VCaP (cell line): ENCODE data around the gene BTBD9.
A peak's percentile ranks its signal among the peaks of the same experiment; 100 is the strongest.

Experiments used
- H3K27ac ChIP-seq: fragments of 450-650 bp; 2 replicates; pipeline ENCODE4 v1.5.1; 2017
- CTCF ChIP-seq: fragments of 450-650 bp; conservative IDR thresholded peaks from 2 replicates; pipeline ENCODE4 v1.5.1; 2017; ENCODE audit warnings: mild to moderate bottlenecking, moderate library complexity

Gene BTBD9

GRCh38 chr6:38150021-38150420 is 489.7 kb downstream of the BTBD9 start:
- TF ChIP-seq CTCF: no peak
- peak overlapping the region; percentile 50 for H3K27ac ChIP-seq

DNA sequence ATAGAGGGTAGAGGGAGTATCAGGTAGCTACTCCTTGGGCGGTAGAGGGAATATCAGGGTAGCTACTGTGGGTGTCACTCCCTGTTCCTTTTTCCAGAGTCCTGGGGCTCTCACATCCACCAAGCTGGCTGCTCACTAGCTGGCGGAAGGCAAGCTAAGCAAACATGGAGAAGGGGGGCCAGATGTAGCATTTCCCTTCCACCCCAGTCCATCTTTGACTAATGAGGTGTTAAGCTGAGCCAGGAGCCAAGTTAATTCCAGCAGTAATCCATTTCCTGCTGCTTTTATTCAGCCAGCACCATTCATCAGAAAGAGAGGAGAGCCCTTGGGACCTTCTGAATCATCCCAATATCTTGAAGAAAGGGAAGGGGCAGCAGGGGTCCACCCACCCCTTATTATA is 490.2 kb downstream of the BTBD9 start:
- no peak for TF ChIP-seq CTCF
- peak overlapping the region; percentile 50 for H3K27ac ChIP-seq

GRCh38 chr6:38148606-38149005 is 491.1 kb downstream of the BTBD9 start:
- TF ChIP-seq CTCF: no peak

DNA sequence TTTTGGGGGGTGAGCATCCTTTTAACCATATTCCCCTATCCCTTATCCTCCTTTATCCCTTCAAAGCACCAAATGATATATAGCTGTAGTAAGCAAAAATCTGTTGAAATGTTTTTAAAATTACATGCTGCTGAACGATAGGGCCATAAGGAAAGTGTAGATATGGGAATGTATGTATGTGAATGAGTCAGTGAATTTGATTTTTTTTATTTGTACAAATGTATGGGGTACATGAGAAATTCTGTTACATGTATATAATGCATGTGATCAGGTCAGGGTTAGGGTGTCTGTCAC is 493.0 kb downstream of the BTBD9 start:
- H3K27ac ChIP-seq: no peak overlapping the region; the same call in 1 of the 2 replicates
- no peak for TF ChIP-seq CTCF

More at GRCh38 chr6:38148606-38149005, 491.1 kb downstream of the BTBD9 start:
- no peak overlapping the region for H3K27ac ChIP-seq

- TF ChIP-seq CTCF: no peak
- H3K27ac ChIP-seq: peak overlapping the region; percentile 18; the same call in 1 of the 2 replicates
Observed at GRCh38 chr6:38146021-38146733, 493.6 kb downstream of the BTBD9 start.

DNA sequence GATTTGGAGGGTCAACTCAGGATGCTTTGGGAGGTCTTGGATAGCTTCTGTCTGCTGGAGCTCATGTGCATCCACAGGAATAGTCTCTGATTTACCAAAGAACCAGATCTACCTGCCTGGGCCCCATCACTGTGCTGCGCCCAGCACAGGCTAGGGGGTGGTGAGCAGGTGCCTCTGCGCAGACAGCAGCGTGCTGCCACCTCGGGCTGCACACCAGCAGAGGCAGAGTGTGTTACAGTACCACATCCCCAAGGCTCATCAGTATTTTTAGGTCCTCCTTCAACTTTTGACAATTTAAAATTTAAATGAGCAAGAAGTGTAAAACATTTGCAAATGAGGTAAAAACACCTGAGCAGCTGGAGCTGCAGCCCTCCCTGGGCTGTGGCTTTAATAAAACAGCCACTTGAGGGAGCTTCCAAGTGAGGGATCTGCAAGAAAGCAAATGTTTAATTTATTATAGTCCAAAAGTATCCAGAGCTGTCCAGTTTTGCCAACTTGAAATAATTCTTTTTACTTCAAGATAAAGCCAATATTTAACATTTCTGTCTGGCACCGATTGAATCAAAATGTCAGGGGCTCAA is 495.3 kb downstream of the BTBD9 start:
- peak; percentile 45 for TF ChIP-seq CTCF
- H3K27ac ChIP-seq: no peak overlapping the region; the same call in 1 of the 2 replicates

DNA sequence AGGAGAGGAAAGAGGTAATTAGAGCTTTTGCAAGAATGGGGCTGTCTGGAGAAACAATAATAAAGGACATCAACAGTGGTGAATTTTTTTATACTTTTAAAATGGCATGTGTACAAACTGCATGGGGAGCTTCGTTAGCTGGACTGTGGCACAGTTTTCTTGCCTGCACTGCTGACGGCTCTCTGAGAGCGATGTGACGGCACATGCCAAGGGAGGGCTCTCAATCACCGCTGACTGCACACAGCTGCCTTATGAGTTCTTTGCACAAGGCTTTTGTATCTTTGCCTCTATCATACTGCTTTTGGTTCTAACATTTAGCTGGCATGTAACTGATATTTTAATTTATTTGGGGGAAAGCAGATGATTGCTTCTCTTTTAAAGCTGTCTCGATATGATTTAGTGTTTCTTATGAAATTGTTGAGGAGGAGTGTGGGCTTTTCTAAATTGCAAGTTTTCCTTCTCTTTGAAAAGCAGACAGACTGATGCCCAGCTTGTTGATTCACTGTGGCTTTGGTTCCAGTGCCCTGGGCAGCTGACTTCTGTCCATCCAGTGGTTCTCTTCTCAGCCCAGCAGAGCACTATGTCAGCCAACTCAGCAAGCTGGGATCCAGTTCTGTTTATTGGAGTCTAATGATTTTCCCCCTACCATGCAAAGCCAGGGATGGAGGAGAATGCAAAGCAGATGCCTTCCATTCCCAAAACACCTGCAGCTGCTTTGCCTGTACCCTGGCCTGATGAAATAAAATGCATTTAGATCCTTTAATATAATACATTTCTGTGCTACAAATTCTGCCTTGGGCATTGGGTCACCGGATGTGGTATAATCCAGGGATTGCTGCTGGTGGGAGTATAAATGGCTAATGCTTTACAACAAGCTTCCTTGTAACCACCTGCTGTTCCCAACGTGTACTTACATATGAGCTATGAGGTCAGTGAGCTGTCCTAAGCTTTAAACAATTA is 496.3 kb downstream of the BTBD9 start:
- no peak for TF ChIP-seq CTCF
- peak overlapping the region; percentile 85; the same call in 1 of the 2 replicates for H3K27ac ChIP-seq
